GM20000 (cell line): ENCODE results near the gene NR1H3.

Experiments used
- DNase-seq: peaks from one replicate; pipeline ENCODE4 v3.0.0; 2012; ENCODE audit warnings: low spot score
- TF ChIP-seq, protein P1 (sequence below): IDR thresholded peaks from 2 replicates; pipeline ENCODE4 v1.5.1; 2012; ENCODE audit warnings: mild to moderate bottlenecking, control low read depth; ENCODE audit errors: extremely low read depth, missing control alignments

Gene NR1H3

DNA sequence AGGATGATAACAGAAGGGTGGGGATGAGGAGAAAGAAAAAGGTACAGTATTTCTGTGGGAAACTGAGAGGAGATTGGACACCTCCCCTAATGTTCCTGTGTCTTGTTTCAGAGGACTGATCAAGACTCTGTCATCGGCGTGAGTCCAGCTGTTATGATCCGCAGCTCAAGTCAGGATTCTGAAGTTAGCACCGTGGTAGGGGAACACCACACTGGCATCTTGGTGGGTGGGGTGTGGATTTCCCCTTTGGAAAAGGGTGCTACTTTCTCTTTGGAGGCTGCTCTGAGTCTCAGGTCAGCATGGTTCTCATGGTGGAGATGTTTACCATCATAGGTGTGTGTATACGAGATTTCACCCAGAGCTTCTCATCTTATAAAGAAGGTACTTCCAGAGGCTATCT is 37.6 kb downstream of the NR1H3 start:
- no peak for DNase-seq
- TF ChIP-seq, protein P1, sequence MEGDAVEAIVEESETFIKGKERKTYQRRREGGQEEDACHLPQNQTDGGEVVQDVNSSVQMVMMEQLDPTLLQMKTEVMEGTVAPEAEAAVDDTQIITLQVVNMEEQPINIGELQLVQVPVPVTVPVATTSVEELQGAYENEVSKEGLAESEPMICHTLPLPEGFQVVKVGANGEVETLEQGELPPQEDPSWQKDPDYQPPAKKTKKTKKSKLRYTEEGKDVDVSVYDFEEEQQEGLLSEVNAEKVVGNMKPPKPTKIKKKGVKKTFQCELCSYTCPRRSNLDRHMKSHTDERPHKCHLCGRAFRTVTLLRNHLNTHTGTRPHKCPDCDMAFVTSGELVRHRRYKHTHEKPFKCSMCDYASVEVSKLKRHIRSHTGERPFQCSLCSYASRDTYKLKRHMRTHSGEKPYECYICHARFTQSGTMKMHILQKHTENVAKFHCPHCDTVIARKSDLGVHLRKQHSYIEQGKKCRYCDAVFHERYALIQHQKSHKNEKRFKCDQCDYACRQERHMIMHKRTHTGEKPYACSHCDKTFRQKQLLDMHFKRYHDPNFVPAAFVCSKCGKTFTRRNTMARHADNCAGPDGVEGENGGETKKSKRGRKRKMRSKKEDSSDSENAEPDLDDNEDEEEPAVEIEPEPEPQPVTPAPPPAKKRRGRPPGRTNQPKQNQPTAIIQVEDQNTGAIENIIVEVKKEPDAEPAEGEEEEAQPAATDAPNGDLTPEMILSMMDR = no peak

DNA sequence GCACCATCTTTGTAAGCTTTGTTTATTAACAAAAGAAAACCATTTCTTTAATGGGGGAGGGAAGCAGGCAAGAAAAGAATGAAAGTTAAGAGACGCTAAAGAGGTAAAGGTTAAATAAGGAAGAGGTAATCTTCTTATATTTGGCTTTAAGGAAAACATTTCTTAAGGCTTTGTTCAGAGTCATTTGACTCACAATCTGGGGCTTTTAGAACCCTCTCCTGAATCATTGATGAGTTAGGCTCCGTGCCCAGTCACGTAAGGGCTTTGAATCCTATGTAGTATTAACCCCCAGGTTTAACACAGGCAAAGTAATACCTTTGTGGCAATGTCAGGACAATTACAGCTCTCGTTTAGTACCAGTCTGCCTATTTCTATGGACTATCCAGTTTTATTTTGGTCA is 38.2 kb downstream of the NR1H3 start:
- TF ChIP-seq, protein P1 = no peak
- DNase-seq = no peak

DNA sequence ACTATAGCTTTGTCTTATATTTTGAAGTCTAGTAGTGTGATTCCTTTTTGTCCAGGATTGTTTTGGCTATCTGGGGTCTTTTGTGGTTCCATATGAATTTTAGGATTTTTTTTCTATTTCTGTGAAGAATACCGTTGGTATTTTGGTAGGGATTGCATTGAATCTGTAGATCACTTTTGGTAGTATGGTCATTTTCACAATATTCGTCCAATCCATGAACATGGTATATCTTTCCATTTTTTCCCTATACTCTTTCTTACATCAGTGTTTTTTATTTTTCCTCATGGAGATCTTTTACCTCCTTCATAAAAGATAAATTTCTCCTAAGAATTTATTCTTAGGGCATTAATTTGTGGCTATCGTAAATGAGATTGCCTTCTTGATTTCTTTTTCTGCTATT is 41.3 kb downstream of the NR1H3 start:
- TF ChIP-seq, protein P1 = no peak
- no peak for DNase-seq

DNA sequence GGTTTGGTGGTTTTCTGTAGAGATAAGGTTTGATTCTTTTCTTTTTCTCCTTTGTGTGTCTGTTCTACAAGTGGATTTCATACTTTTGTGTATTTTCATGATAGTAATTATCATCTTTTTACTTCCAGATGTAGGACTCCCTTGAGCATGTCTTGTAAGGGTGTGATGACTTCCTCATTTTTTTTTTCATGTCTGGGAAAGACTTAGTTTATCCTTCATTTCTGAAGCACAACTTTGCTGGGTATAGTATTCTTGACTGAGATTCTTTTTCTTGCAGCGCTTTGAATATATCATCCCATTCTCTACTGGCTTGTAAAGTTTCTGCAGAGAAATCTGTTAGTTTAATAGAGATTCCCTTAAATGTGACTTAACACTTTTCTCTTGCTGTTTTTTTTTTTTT is 45.1 kb downstream of the NR1H3 start:
- DNase-seq = no peak
- TF ChIP-seq, protein P1 = no peak

DNA sequence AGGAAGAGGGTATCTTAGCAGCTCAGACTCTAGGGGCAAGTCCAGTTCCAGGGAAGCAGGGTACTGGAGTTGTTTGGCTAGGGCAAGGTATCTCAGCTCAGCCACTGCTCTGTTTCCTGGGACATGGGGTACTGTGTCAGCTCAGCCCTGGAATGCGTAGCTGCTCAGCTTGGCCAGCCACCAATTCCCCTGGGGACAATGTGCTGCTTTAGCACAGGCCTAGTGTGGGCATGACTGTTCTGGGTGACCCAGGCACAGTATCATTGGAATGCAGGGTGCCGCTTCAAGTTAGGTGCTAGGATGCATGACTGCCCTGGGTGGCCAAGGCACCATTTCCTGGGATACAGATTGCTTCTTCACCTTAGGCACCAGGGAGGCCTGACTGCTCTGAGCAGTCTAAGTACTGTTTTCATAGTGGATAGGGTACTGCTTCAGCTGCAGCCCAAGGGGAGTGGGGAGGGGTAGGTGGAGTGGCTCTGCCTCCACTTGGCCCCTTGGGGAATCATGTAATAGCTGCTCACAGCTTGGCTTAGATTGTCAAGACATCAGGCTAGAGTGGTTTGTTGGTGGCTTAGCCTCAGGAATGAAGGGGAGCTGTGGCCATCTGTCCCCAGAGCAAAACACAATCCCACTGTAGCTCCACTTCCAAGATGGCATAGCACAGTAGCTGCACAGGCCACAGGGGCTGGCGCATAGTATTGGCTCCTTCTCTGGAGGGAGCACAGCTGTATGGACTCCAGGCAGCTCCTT is 48.1 kb downstream of the NR1H3 start:
- TF ChIP-seq, protein P1 = no peak
- DNase-seq = no peak

DNA sequence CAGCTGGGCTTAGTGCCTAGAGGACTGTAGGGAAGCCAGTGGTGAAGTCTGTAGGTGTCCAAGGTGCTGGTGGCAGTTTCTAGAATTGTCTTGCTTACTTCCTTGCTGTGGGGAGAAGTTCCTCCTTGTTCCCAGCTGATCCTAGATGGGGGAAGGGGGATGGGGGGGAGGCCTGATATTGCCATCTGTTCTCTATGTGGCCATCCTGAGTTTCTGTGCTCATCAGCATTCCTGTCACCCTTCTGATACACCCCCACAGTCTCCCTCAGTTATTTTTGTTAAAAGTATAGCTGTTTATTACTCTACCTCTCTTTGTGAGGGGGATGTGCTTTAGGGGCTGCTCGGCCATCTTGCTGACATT is 48.7 kb downstream of the NR1H3 start:
- TF ChIP-seq, protein P1 = no peak
- DNase-seq = no peak

DNA sequence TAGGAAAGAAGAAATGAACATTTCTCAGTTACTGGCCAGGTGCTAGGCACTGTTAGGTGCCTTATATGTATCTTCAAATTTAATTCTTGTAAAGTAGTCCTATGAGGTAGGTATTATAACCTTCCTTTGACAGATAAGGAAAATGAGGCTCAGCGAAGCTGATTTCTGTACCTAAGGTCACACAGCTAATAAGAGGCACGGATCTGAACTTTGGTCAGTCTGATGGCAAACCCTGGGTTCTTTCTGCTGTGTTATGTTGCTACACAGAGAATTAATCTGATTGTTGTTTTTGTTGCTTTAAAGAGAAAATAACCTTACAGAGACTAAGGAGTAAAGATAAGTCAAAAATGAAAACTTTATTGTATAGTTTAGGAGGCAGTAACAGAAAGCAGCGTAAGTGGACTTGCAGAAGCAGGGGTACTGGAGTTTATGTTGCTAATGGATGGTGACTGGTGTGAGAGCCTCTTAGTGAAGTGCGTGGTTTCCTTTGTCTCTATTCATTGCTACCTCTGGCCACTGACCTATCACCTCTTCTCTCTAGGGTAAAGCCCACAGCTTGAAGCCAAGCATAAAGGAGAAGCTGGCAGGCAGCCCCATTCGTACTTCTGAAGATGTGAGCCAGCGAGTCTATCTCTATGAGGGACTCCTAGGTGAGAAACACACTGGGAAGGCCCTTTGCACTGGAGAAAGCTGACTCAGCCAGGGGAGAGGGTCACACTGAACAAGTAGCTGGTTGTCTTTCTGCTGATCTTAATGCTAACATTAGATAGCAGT is 50.4 kb downstream of the NR1H3 start:
- TF ChIP-seq, protein P1 = no peak
- no peak for DNase-seq
